SK-N-SH (cell line): ENCODE data around the gene MED31. TPM values are rescaled to one million over a fixed set of nuclear protein-coding genes. Genes with fewer than 3 reads are reported as not detected.

Source experiments
- CTCF ChIA-PET: fragments of 300-600, 350-600 bp; formaldehyde crosslinking; extraction: SDS; loops from one replicate; lab custom pipeline; 2021; lab: Yijun Ruan, JAX
- POLR2A ChIA-PET: fragments of 350-600 bp; sonication (Branson Sonifier 250); formaldehyde crosslinking; extraction: SDS; loops from one replicate; lab custom pipeline; 2020; ENCODE audit warnings: antibody characterized with exemption, inconsistent platforms; lab: Yijun Ruan, JAX
- DNase-seq: peaks from one replicate; pipeline ENCODE4 v3.0.0; 2012
- H2AFZ ChIP-seq: fragments of 200-600 bp; sonication (generic); 2 replicates; pipeline ENCODE4 v1.8.1; 2016; ENCODE audit warnings: antibody characterized with exemption, mild to moderate bottlenecking, low read depth
- H3F3A ChIP-seq: fragments of 200-600 bp; sonication (generic); replicated peaks from 2 replicates; pipeline ENCODE3; 2016; ENCODE audit warnings: antibody characterized with exemption, mild to moderate bottlenecking; ENCODE audit not compliant: insufficient read depth
- H3K27ac ChIP-seq, 2 experiments: fragments of 200-500 bp in 1 of 2; fragments of 200-600 bp in 1 of 2; sonication (Bioruptor generic) in 1 of 2; sonication (generic), shearing (Covaris generic) in 1 of 2; 2 replicates each; pipeline versions ENCODE4 v1.5.1 to v1.6.1; 2014 to 2016; ENCODE audit warnings: low read depth in 2 of 2, inconsistent platforms in 1 of 2, low read length in 1 of 2, mild to moderate bottlenecking in 1 of 2, mixed read lengths in 1 of 2
- H3K27me3 ChIP-seq: fragments of 200-600 bp; sonication (generic), shearing (Covaris generic); 2 replicates; pipeline ENCODE4 v1.6.1; 2016; ENCODE audit warnings: mixed run types; ENCODE audit not compliant: insufficient read depth
- H3K36me3 ChIP-seq, 2 experiments: fragments of 200-500 bp in 1 of 2; fragments of 200-600 bp in 1 of 2; sonication (Bioruptor generic) in 1 of 2; sonication (generic) in 1 of 2; replicated peaks in 1 of 2; 2 replicates each; pipeline versions ENCODE3 to v1.5.1; 2014 to 2016; ENCODE audit warnings: low read length in 1 of 2, mild to moderate bottlenecking in 1 of 2; ENCODE audit not compliant: insufficient read depth in 2 of 2, control insufficient read depth in 1 of 2
- H3K4me1 ChIP-seq, 2 experiments: fragments of 200-500 bp in 1 of 2; fragments of 200-600 bp in 1 of 2; sonication (Bioruptor generic) in 1 of 2; sonication (generic), shearing (Covaris generic) in 1 of 2; 2 replicates each; pipeline versions ENCODE4 v1.5.1 to v1.6.1; 2014 to 2016; ENCODE audit warnings: low read depth in 1 of 2, low read length in 1 of 2, mixed run types in 1 of 2; ENCODE audit not compliant: insufficient read depth in 2 of 2, control insufficient read depth in 1 of 2
- H3K4me2 ChIP-seq: fragments of 200-600 bp; sonication (generic), shearing (Covaris generic); 2 replicates; pipeline ENCODE4 v1.6.1; 2017; ENCODE audit warnings: mixed run types
- H3K4me3 ChIP-seq, 2 experiments: fragments of 200-500 bp in 1 of 2; fragments of 200-600 bp in 1 of 2; sonication (Bioruptor generic) in 1 of 2; sonication (generic), shearing (Covaris generic) in 1 of 2; 2 replicates each; pipeline versions ENCODE4 v1.5.1 to v1.8.1; 2014 to 2016; ENCODE audit warnings: low read depth in 2 of 2, inconsistent platforms in 1 of 2, low read length in 1 of 2, mild to moderate bottlenecking in 1 of 2, mixed read lengths in 1 of 2, moderate library complexity in 1 of 2
- H3K79me2 ChIP-seq: fragments of 200-600 bp; sonication (generic); 2 replicates; pipeline ENCODE4 v1.8.1; 2017; ENCODE audit warnings: mild to moderate bottlenecking; ENCODE audit not compliant: insufficient read depth
- H3K9ac ChIP-seq: fragments of 200-600 bp; sonication (generic); 2 replicates; pipeline ENCODE4 v1.6.1; 2017; ENCODE audit warnings: mixed run types
- H3K9me2 ChIP-seq: fragments of 200-600 bp; sonication (generic); 2 replicates; pipeline ENCODE4 v1.6.1; 2017; ENCODE audit warnings: mixed run types
- H3K9me3 ChIP-seq: fragments of 200-600 bp; sonication (generic); 2 replicates; pipeline ENCODE4 v1.6.1; 2017; ENCODE audit warnings: mixed run types, mild to moderate bottlenecking, moderate library complexity
- H4K20me1 ChIP-seq: fragments of 200-600 bp; sonication (generic); 2 replicates; pipeline ENCODE4 v1.6.1; 2017; ENCODE audit warnings: mild to moderate bottlenecking, mixed run types; ENCODE audit not compliant: insufficient read depth
- EZH2phosphoT487 ChIP-seq: fragments of 200-600 bp; sonication (generic); IDR thresholded peaks from 2 replicates; pipeline ENCODE4 v1.6.1; 2017; ENCODE audit warnings: low read depth, mixed run types, mild to moderate bottlenecking, antibody characterized with exemption, moderate library complexity, borderline replicate concordance
- FOSL2 ChIP-seq: IDR thresholded peaks from 2 replicates; pipeline ENCODE4 v1.4.0; 2012; ENCODE audit warnings: low read depth, mild to moderate bottlenecking, moderate library complexity, borderline replicate concordance
- FOXJ3 ChIP-seq: sonication (generic); formaldehyde crosslinking; IDR thresholded peaks from 2 replicates; pipeline ENCODE4 v1.5.1; 2020; ENCODE audit warnings: mild to moderate bottlenecking, missing genetic modification reagents
- NFIC ChIP-seq: IDR thresholded peaks from 2 replicates; pipeline ENCODE4 v1.4.0; 2012; ENCODE audit warnings: borderline replicate concordance
- RFX5 ChIP-seq: IDR thresholded peaks from 2 replicates; pipeline ENCODE4 v1.6.1; 2012; ENCODE audit warnings: mild to moderate bottlenecking, improper control_type of control experiment, low read length
- TEAD4 ChIP-seq: IDR thresholded peaks from 2 replicates; pipeline ENCODE4 v1.4.0; 2012; ENCODE audit warnings: mild to moderate bottlenecking, borderline replicate concordance; ENCODE audit not compliant: insufficient read depth
- WGBS: methylation state at CpG from one replicate; pipeline ENCODE4 v1.1.6; 2017; ENCODE audit warnings: low lambda C conversion rate; 5-methylcytosine and 5-hydroxymethylcytosine counted together
- polyA plus RNA-seq, 3 experiments: library from polyadenylated mRNA; depleted of rRNA; stranded (reverse); fragments of >200 nt; gene quantifications; 2 replicates each; pipeline ENCODE4 v1.2.3, GENCODE V29; 2012
- TF ChIP-seq, protein P1 (sequence below): fragments of 150-350 bp; IDR thresholded peaks from 2 replicates; pipeline ENCODE4 v1.6.1; 2017; ENCODE audit warnings: antibody characterized with exemption, low read length, low read depth, borderline replicate concordance
- TF ChIP-seq, protein P2 (sequence below): IDR thresholded peaks from 2 replicates; pipeline ENCODE4 v1.6.1; 2012; ENCODE audit warnings: mild to moderate bottlenecking, low read depth, low read length, moderate library complexity
- TF ChIP-seq, protein P3 (sequence below): IDR thresholded peaks from 2 replicates; pipeline ENCODE4 v1.4.0; 2012; ENCODE audit warnings: low read depth, borderline replicate concordance
- TF ChIP-seq, protein P4 (sequence below): IDR thresholded peaks from 2 replicates; pipeline ENCODE4; 2012

The MED31 gene
- polyA plus RNA-seq, 1 of the 3 experiments (the other 2 are of a cell fraction): 15.1 TPM

DNA sequence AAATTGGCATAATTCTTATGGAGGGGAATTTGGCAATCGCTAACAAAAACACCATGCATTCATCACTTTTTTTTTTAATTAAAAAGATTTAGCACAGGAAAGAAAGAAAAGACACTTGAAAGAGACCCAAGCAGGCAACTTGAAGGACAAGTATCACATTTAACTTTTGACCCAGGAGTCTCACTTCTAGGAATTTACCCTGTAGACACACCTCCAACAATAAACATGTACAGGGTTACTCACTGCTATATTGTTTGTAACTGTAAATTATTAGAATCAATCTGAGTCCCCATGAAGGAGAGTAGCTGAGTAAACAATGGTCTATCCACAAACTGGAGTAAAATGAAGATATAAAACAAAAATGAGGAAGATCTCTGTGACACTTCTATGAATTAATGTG is 21.0 kb downstream of the MED31 start:
- CTCF ChIA-PET: no interaction called here
- POLR2A ChIA-PET: no interaction called here
- Histone ChIP-seq H3K4me2 (no peak overlapping the region), H3K27ac (no peak overlapping the region), H2AFZ (no peak overlapping the region), H3K4me3 (no peak overlapping the region), H3K79me2 (peaks cover 28% of the 10 kb centered on the region; the same call in 1 of the 2 replicates), H3K9me3 (no peaks in the 10 kb centered on the region), H3F3A (peaks cover 7% of the 10 kb centered on the region), H3K27me3 (no peaks in the 10 kb centered on the region), H3K4me1 (no peaks in the 10 kb centered on the region; a peak in 1 of 4 replicates), H3K9ac (no peak overlapping the region), H3K36me3 (peaks cover 78 to 81% of the 10 kb centered on the region in 2 experiments), H4K20me1 (peaks cover 7% of the 10 kb centered on the region; the same call in 1 of the 2 replicates), H3K9me2 (no peaks in the 10 kb centered on the region)
- WGBS: 88% methylated on average over 1 of the region's 1 CpG
- no peak for DNase-seq
- no peak for TF ChIP-seq FOSL2
- TF ChIP-seq, protein P1, sequence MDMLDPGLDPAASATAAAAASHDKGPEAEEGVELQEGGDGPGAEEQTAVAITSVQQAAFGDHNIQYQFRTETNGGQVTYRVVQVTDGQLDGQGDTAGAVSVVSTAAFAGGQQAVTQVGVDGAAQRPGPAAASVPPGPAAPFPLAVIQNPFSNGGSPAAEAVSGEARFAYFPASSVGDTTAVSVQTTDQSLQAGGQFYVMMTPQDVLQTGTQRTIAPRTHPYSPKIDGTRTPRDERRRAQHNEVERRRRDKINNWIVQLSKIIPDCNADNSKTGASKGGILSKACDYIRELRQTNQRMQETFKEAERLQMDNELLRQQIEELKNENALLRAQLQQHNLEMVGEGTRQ: no peak

- no peak for DNase-seq
- Histone ChIP-seq H3K27me3 (no peaks in the 10 kb centered on the region), H3K79me2 (peaks cover 32% of the 10 kb centered on the region; the same call in 1 of the 2 replicates), H3K27ac (no peak overlapping the region), H3K4me1 (no peaks in the 10 kb centered on the region; a peak in 1 of 4 replicates), H3F3A (no peaks in the 10 kb centered on the region), H3K9me2 (no peaks in the 10 kb centered on the region), H2AFZ (no peak overlapping the region), H4K20me1 (peaks cover 7% of the 10 kb centered on the region; the same call in 1 of the 2 replicates), H3K4me2 (no peak overlapping the region), H3K9me3 (no peaks in the 10 kb centered on the region), H3K36me3 (peaks cover 75 to 80% of the 10 kb centered on the region in 2 experiments), H3K4me3 (no peak overlapping the region), H3K9ac (no peak overlapping the region)
- CTCF ChIA-PET: interaction anchor here (0.7 kb wide), 1 partner anchor 52 kb away, joined by 3 read pairs; no protein-coding TSS in a partner anchor
- WGBS: 63% methylated on average over 1 of the region's 1 CpG
- POLR2A ChIA-PET: no interaction called here
- TF ChIP-seq, protein P2, sequence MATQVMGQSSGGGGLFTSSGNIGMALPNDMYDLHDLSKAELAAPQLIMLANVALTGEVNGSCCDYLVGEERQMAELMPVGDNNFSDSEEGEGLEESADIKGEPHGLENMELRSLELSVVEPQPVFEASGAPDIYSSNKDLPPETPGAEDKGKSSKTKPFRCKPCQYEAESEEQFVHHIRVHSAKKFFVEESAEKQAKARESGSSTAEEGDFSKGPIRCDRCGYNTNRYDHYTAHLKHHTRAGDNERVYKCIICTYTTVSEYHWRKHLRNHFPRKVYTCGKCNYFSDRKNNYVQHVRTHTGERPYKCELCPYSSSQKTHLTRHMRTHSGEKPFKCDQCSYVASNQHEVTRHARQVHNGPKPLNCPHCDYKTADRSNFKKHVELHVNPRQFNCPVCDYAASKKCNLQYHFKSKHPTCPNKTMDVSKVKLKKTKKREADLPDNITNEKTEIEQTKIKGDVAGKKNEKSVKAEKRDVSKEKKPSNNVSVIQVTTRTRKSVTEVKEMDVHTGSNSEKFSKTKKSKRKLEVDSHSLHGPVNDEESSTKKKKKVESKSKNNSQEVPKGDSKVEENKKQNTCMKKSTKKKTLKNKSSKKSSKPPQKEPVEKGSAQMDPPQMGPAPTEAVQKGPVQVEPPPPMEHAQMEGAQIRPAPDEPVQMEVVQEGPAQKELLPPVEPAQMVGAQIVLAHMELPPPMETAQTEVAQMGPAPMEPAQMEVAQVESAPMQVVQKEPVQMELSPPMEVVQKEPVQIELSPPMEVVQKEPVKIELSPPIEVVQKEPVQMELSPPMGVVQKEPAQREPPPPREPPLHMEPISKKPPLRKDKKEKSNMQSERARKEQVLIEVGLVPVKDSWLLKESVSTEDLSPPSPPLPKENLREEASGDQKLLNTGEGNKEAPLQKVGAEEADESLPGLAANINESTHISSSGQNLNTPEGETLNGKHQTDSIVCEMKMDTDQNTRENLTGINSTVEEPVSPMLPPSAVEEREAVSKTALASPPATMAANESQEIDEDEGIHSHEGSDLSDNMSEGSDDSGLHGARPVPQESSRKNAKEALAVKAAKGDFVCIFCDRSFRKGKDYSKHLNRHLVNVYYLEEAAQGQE: no peak
- no peak for TF ChIP-seq TEAD4
- no peak for TF ChIP-seq FOXJ3
- TF ChIP-seq, protein P3, sequence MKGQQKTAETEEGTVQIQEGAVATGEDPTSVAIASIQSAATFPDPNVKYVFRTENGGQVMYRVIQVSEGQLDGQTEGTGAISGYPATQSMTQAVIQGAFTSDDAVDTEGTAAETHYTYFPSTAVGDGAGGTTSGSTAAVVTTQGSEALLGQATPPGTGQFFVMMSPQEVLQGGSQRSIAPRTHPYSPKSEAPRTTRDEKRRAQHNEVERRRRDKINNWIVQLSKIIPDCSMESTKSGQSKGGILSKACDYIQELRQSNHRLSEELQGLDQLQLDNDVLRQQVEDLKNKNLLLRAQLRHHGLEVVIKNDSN: no peak
- no peak for TF ChIP-seq EZH2phosphoT487
- TF ChIP-seq, protein P4, sequence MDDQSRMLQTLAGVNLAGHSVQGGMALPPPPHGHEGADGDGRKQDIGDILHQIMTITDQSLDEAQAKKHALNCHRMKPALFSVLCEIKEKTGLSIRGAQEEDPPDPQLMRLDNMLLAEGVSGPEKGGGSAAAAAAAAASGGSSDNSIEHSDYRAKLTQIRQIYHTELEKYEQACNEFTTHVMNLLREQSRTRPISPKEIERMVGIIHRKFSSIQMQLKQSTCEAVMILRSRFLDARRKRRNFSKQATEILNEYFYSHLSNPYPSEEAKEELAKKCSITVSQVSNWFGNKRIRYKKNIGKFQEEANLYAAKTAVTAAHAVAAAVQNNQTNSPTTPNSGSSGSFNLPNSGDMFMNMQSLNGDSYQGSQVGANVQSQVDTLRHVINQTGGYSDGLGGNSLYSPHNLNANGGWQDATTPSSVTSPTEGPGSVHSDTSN: no peak
- TF ChIP-seq RFX5: no peak
- TF ChIP-seq NFIC: no peak
These were observed 24.4 kb downstream of the MED31 start for GRCh38 chr17:6627019-6627418.
